HG02840 (cell line): ENCODE data around the gene SLC39A6.
"Not testable (repeated sequence)": the region's sequence is repeated elsewhere in the genome, so short reads cannot be mapped to it uniquely, and the experiment has no call there.

Source experiments
- ATAC-seq: cut with Tn5 transposase; IDR thresholded peaks from one replicate; pipeline ENCODE4 v1.9.1; 2021; ENCODE audit warnings: mild to moderate bottlenecking, moderate library complexity, moderate number of reproducible peaks; ENCODE audit not compliant: unreplicated experiment, low FRiP score

The SLC39A6 gene

DNA sequence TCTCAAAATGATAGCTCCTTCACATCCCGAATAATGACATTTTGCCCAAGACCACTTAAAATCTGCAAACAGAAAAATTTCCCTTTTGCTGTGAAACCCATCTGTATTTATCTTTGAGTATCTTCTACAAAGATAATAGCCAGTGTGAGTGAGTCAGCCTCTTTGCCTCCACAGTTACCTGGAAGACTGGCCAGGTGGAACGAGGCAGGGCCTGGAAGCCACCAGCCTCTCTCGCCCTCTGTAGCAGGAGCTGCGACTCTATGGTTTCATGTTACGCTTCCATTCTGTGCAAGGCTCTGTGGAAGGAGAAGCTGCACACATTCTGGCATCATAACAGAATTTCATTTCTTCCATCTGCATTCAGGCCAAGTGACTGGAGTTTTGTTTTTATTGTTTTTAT is 10.1 kb upstream of the SLC39A6 start:
- no peak for ATAC-seq

- no peak for ATAC-seq
Measured at GRCh38 chr18:36135264-36135663, 6.1 kb upstream of the SLC39A6 start.

- no peak for ATAC-seq
Measured at GRCh38 chr18:36132756-36133155, 3.6 kb upstream of the SLC39A6 start.

- no peak for ATAC-seq
Measured at GRCh38 chr18:36131692-36132483, 2.7 kb upstream of the SLC39A6 start.

DNA sequence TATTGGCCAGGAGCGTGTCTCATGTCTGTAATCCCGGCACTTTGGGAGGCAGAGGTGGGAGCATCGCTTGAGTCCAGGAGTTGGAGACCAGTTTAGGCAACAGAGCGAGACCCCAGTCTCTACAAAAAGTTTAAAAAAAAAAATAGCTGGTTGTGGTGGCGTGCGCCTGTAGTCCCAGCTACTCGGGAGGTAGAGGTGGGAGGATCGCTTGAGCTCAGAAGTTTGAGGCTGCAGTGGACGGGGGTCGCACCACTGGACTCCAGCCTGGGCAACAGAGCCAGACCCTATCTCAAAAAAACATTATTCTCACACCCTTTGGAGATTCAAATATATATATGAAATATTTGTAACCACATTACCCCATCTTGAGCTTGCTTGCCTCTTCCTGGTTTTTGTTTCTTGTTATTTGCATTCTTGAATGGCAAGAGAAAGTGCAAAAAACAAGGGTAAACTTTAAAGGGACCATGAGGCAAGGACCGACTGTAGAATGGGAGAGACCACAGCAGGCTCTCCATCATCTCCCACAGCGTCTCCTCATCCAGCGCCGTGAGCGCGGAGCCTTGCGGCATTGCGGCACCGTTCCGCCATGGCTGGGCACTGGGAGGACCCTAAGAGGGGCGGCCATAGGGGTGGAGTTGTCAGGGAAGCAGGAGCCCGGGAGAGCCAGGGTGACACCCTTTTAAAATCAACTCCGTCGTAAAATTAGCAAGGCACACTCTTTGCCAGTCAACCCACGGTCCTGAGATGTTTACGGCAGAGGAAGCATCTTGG is 1.9 kb upstream of the SLC39A6 start:
- ATAC-seq: no peak

DNA sequence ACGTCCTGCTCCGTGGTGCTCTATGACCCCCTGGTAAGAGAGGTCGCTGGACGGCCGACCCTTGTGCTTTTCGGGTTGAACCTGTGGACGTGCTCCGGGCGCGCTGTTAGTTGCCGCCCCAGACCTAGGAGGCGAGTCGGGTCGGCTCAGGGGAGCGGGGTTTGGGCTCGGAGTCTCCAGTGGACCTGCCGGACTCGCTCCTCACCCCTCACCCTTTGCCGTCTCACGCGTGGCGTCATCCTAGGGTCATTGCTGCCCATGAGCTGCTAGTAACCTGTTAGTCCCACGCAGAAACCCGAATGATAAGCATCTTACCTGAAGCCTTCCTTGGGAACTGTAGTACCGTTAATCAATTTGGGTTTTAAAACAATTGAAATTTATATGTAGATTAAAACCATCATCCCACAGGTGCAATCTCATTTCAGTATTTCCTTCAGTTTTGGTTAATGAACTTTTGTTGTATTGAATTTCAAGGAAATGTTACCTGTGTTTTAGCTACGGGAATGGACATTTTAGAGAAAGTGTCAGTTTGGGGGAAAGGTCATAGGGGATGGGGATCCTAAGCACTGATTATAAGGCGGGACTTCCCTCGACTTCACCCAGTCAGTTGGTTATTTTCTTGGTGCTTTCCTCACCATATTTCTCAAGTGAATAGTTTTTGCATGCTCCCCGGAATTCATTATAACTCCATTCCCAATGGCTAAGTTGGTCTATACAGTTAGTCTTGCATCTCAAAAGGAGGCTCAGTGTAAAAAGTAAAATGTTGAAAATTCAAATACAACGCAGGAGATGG is 1.1 kb upstream of the SLC39A6 start:
- ATAC-seq: peak; percentile 17

- no peak for ATAC-seq
Measured at GRCh38 chr18:36128907-36129299, 237 bp downstream of the SLC39A6 start.

DNA sequence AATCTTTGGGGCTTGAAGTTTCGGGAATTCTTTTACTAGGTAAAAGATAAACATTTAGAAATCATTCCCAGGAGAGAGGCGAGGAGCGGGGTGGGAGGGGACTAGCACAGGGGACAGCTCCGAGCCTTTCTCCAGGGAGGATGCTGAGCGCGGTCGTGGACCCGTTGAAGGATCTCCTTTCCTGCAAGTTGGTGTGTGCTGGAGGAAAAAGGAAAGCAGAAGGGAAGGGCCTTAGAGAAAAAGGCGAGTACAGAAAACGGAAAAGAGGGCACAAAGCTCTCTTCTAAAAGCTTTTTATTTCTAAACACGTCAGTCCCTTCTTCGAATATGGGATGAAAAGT is 640 bp downstream of the SLC39A6 start:
- no peak for ATAC-seq

- no peak for ATAC-seq
Measured at GRCh38 chr18:36127836-36128529, 1.2 kb downstream of the SLC39A6 start.

- ATAC-seq: no peak
Measured at GRCh38 chr18:36126668-36127067, 2.5 kb downstream of the SLC39A6 start.

DNA sequence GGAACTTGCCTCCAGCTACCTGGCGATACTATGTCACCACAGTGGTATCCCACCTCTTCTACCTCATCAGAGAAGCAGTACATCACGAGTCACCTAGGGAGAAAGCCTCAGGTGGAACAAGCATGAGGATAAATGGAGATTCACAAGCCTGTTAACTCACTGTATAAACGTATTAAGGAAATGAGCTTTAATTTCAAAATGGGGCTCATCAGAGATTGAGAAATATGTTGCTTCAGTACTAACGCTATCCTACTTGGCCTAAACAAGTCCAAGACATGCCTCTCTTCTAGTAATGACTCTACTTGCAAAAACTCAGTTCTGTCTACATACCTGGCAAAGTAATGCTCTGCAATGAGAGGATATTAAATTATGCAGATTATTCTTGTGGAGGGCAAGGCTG is 4.3 kb downstream of the SLC39A6 start:
- no peak for ATAC-seq

DNA sequence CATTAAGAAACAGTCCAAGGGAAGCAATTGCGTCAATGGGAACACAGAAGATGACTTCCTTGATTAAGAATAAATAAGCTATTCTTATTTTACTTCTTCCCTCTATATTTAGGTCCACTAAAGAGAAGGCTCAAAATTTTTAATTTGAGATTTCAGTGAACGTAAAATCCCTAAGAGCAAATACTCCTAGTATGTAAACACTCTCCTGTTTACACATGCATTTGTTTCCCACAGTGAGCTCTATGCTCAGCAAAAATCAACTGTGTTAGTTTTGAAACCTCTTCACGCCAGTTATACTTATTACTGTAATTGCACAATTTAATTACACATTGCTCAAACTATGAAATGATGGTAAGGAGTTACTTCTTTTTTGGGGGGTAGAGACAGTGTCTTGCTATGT is 8.8 kb downstream of the SLC39A6 start:
- ATAC-seq: no peak

GRCh38 chr18:36116771-36117170 is 12.4 kb downstream of the SLC39A6 start:
- ATAC-seq: not testable (repeated sequence)

DNA sequence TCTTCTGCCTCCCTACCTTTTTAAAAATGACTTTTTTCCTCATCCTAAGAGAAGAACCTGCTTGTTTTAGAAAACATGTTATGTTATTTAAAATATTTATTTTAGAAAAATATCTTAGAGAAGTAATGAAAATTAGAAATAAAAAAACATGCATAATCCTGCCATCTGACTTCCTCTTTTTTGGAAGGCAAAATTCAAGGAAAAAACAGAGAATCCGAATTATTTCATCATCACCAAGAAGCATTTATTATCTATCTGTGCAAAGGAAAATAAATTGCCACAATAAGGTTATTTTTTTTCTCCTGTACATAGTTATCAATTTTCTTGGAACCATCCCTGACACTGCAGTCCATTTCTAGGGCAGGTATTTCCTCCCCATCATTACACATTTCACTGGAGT is 14.4 kb downstream of the SLC39A6 start:
- no peak for ATAC-seq

DNA sequence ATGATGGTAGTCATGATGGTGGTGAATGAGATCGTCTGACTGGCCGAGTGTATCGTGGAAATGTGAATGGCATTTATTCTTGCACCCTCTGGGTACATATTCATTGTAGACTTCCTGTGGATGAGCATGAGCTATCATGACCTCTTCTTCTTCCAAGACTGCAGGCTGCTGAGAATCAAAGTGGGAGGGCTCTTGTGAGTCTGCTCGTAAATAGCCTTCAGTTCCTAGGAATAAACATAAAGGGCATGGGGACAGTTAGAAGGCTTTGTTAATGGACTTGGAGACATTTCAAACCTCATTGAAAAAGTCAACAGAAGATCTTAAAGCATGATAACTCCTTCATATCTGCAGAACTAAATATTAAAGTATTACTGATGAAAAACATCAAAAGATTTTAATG is 14.9 kb downstream of the SLC39A6 start:
- no peak for ATAC-seq

DNA sequence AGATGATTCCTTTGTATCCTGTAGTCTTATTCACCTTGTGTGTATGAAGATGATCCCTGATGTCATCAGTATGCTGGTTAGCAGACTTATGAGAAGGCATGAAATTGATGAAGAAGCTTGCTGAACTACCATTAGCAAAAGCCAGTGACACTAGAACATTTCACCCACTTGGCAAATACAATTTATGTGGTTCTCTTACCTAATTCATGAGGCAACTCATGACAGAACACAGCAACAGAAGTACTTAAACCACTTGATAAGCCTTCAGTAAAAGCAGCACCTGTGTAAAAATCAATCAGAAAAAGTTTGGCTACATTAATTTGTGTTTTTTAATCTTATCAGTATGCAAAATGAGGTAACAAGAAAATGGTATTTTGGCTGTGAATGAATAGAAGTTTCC is 16.8 kb downstream of the SLC39A6 start:
- no peak for ATAC-seq

DNA sequence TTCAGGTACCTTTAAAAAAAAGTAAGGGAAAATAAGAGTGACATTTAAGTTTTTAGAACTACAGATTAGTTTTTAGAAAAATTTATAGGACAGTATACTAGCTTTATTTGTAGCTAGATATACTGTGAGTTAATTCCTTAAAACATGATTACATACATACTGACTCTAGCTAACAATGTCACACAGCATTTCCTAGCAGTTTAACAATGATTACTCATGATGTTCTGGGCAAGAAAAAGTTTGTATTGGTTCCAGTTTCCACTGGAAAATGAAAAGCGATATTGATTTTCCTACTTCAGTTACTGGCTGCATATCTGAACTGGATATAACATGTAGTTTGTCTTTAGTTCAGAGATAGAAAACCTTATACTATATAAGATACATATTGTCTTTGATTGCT is 19.4 kb downstream of the SLC39A6 start:
- ATAC-seq: no peak

DNA sequence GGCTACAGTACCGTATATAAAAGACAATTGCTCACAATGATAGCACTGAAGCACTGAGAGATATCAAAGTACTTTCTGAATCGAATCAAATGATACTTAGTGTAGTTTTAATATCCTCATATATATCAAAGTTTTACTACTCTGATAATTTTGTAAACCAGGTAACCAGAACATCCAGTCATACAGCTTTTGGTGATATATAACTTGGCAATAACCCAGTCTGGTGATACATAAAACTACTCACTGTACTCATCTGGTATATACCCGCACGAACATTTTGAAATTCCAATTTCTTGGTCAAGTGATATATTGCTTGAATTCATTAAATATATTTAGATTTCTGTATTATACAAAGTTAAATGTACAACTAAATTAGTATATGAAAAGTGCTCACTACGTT is 20.5 kb downstream of the SLC39A6 start:
- no peak for ATAC-seq

DNA sequence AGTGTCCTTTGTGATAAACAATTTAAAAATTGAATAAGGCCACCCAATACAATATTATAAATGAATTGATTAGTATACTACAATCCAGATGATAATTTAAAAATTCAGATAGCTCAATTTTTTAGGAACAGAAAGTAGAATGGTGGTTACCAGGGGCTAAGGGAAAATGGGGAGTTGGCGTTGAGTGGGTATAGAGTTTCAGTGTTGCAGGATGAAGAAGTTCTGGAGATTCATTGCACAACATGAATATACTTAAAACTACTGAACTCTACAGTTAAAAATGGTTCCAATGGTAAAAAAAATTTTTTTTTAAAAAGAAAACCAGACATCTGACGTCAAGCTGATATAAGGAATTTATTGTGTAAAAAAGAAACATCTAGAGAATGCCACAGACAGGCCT is 20.9 kb downstream of the SLC39A6 start:
- ATAC-seq: no peak

GRCh38 chr18:36107477-36107876 is 21.7 kb downstream of the SLC39A6 start:
- no peak for ATAC-seq

DNA sequence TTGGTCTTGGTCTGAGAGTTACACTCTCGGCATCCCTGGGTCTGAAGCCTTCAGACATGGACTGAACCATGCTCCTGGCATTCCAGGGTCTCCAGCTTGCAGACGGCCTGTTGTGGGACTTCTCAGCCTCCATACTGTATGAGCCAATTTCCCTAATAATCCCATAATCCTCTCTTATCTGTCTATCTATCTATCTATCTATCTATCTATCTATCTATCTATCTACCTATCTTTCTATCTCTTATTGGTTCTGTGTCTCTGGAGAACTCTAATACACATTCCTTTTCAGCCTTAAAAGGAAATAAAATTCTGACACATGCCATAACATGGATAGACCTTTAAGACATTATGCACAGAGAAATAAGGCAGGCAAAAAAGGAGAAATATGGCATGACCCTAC is 24.4 kb downstream of the SLC39A6 start:
- no peak for ATAC-seq
